ENCODE data around the gene TMEM263.

Gene TMEM263

GRCh38 chr12:106962286-106962685, 6.6 kb downstream of the TMEM263 start:
- TF ChIP-seq GATA1 (IDR thresholded peaks at IDR 0.05; ENCODE audit: low read depth, low read length) (no peak), POLR2A (IDR thresholded peaks at IDR 0.05; ENCODE audit: low read length) (no peak)

DNA sequence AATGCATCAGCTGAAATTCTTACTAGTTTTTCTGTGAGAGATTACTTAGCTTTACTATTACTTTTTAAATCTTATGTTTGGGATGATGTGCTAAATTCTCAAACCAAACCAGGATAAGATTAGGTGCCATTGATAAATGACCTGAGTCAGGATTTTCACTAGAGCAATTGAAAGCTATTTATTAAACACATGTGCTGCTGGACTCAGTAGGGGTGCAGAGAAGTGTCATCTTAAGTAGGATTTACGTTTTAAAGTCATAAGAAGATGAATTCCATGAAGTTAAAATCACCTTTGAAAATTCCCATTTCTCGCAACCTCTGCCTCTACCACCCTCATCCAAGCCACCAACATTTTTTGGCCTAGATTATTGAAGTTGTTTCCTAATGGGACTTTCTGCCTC, 8.8 kb downstream of the TMEM263 start:
- no peak for DNase-seq
- TF ChIP-seq POLR2A (IDR thresholded peaks at IDR 0.05; ENCODE audit: low read length) (no peak), GATA1 (IDR thresholded peaks at IDR 0.05; ENCODE audit: low read depth, low read length) (no peak)

More at GRCh38 chr12:106962286-106962685, 6.6 kb downstream of the TMEM263 start:
- DNase-seq, result no peak

DNA sequence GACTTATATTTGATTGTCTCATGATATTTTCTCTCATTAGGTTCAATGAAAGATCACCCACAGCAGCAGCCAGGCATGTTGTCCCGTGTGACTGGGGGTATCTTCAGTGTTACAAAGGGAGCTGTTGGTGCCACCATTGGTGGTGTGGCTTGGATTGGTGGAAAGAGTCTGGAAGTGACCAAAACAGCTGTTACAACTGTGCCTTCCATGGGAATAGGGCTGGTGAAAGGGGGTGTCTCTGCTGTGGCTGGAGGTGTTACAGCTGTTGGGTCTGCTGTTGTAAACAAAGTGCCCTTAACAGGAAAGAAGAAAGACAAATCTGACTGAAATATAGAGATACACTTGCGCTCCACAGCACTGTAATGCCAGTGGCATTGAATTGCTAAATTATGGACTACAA, 15.4 kb downstream of the TMEM263 start:
- DNase-seq, result no peak
- TF ChIP-seq POLR2A (IDR thresholded peaks at IDR 0.05; ENCODE audit: low read length), result no peak
- no peak for TF ChIP-seq GATA1 (IDR thresholded peaks at IDR 0.05; ENCODE audit: low read depth, low read length)

GRCh38 chr12:106973545-106973944, 17.8 kb downstream of the TMEM263 start:
- TF ChIP-seq POLR2A (IDR thresholded peaks at IDR 0.05; ENCODE audit: low read length) (no peak), GATA1 (IDR thresholded peaks at IDR 0.05; ENCODE audit: low read depth, low read length) (no peak)
- DNase-seq, result no peak

GRCh38 chr12:106974511-106974910, 18.8 kb downstream of the TMEM263 start:
- DNase-seq, result no peak
- TF ChIP-seq POLR2A (IDR thresholded peaks at IDR 0.05; ENCODE audit: low read length) (no peak), GATA1 (IDR thresholded peaks at IDR 0.05; ENCODE audit: low read depth, low read length) (no peak)

DNA sequence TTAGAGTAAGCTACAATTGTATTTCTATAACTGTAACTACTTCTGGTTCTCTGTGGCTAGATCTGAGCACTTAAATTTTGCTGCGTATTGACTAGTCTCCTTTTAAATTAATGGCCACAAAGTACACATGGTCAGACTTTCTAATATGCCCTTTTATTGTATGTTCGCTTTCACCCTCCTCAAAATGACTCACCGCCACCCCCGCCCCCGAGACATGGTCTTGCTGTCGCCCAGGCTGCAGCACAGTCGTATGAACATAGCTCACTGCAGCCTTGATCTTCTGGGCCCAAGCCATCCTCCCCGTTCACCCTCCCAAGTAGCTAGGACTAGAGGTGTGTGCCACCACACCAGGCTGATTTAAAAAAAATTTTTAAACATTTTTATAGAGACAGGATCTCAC, 19.4 kb downstream of the TMEM263 start:
- no peak for TF ChIP-seq GATA1 (IDR thresholded peaks at IDR 0.05; ENCODE audit: low read depth, low read length)
- no peak for TF ChIP-seq POLR2A (IDR thresholded peaks at IDR 0.05; ENCODE audit: low read length)
- no peak for DNase-seq

DNA sequence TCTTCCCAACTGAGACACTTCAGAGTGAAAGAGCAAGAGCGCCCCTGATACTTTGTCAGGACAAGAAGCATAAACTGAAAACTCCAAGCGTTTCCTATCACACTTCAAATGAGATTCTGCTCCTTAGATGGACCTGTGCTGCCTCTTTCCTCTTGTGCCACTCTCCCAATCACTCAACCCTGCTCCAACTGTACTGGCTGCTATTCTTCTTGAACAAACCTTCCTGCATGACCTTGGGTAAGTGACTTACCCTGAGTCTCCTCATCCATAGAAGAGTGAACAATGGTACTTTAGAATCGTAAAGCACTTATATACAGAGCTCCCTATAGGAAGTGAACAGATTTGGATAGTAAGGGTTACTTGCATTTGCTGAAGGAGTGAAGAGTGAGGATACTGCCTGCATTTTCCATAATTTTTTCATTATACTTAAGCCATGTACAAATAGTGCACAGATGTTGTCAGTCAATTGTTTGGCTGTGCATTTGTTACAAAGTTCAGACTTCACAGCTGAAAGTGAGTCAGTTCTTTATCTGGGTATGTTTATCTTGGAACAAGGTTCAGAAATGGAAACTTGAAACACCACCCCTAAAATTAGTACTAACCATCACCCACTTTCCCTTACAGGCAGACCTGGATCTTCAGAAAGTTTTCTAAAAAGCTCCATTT, 20.4 kb downstream of the TMEM263 start:
- TF ChIP-seq POLR2A (IDR thresholded peaks at IDR 0.05; ENCODE audit: low read length), result no peak
- TF ChIP-seq GATA1 (IDR thresholded peaks at IDR 0.05; ENCODE audit: low read depth, low read length), result no peak
- DNase-seq, result peak in 1 of 2 experiments; percentile 15

GRCh38 chr12:106976668-106977067, 21.0 kb downstream of the TMEM263 start:
- TF ChIP-seq POLR2A (IDR thresholded peaks at IDR 0.05; ENCODE audit: low read length) (no peak), GATA1 (IDR thresholded peaks at IDR 0.05; ENCODE audit: low read depth, low read length) (no peak)
- no peak for DNase-seq

DNA sequence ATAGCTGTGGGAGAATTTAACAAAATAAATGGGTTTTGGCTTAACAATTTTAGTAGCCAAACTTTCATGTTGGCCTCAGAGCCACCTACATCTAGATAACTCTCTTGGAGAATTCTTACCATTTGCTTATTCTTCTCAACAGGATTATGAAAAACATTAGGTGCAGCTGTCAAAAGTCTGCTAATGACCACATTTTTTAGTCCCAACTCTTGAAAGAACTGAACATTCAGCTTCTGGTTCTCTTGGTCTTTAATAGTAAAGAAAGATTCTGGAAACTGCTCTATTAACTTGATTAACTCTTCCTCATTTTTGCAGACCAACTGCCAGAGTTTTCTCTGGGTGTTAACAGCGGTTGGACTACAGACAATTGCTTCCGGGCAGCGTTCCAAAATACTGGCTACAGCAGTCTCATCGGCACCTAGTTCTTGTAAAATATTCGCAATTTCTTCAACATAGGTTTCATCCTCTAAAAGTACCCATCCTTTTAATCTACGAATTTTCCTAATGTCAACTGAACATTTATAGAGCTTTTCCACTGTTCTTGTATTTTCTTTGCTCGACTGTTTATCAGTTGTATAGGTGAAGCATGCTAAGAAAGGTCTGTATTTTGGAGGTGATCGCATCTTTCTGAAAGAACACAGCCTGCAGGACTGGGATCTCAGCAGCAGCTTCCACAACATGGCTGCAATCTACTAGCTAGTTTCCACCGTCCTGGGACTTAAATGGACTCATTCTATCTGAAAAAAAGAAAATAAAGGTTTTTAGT, 22.5 kb downstream of the TMEM263 start:
- no peak for DNase-seq

GRCh38 chr12:106980944-106981343, 25.2 kb downstream of the TMEM263 start:
- TF ChIP-seq POLR2A (IDR thresholded peaks at IDR 0.05; ENCODE audit: low read length) (no peak), GATA1 (IDR thresholded peaks at IDR 0.05; ENCODE audit: low read depth, low read length) (no peak)
- no peak for DNase-seq

More for the DNA sequence above, 22.5 kb downstream of the TMEM263 start:
- TF ChIP-seq POLR2A (IDR thresholded peaks at IDR 0.05; ENCODE audit: low read length) (no peak), GATA1 (IDR thresholded peaks at IDR 0.05; ENCODE audit: low read depth, low read length) (no peak)

DNA sequence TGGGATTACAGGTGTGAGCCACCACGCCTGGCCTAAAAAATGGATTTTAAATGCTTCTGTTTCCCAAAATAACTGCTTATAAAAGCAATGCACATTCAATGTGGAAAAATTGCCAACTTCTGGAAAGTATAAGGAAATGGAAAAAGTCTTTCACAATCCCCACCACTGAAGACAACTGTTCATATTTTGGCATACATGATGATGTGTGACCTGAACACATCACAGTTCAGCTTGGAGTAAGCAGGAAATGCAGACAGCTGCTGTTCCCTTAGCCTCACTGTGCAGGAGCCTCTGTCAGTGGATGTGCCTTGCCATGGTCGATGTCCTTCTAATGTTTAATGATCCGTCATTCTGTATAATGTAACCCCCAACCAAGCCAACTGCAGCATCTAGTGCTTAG, 26.1 kb downstream of the TMEM263 start:
- no peak for DNase-seq
- no peak for TF ChIP-seq POLR2A (IDR thresholded peaks at IDR 0.05; ENCODE audit: low read length)
- no peak for TF ChIP-seq GATA1 (IDR thresholded peaks at IDR 0.05; ENCODE audit: low read depth, low read length)

- TF ChIP-seq GATA1 (IDR thresholded peaks at IDR 0.05; ENCODE audit: low read depth, low read length) (no peak), POLR2A (IDR thresholded peaks at IDR 0.05; ENCODE audit: low read length) (no peak)
- no peak for DNase-seq
These were observed 26.5 kb downstream of the TMEM263 start for GRCh38 chr12:106982229-106982628.

DNA sequence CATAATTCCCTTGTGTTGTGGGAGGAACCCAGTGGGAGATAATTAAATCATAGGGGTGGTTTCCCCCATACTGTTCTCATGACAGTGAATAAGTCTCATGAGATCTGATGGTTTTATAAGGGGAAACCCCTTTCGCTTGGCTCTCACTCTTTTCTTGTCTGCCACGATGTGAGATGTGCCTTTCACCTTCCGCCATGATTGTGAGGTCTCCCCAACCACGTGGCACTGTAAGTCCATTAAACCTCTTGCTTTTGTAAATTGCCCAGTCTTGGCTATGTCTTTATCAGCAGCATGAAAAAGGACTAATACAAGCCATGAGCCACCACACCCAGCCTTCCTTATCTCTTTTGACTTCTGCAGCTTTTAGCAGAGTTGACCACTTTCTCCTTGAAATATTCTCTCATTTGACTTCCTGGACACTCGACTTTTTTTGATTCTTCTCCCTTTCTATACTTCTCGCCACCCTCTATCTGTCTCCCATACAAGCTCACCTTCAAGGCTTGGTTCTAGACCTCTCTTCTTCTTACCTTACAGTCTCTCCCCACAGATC, 29.0 kb downstream of the TMEM263 start:
- TF ChIP-seq GATA1 (IDR thresholded peaks at IDR 0.05; ENCODE audit: low read depth, low read length), result peak; percentile 31
- no peak for TF ChIP-seq POLR2A (IDR thresholded peaks at IDR 0.05; ENCODE audit: low read length)
- peak; percentile 75 to 92 for DNase-seq

DNA sequence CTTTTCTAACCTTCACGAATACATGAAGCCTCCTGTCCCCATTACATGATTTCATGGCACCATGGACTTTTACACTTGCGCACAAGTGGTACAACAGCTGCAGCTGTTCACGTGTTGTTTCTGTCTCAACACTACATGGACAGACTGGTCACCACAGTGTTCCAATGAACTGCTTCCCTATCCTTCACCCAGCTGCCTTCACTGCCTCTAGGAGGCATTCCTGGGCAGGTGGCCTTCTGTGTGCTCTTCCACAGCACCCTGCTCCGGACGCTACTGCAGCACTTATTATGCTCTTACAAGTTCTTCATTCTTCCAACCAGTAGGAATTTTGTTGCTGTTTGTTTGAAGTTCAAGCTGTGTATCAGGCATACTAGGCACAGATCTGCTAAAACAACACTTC, 29.8 kb downstream of the TMEM263 start:
- DNase-seq, result peak in 1 of 2 experiments; percentile 37
- no peak for TF ChIP-seq GATA1 (IDR thresholded peaks at IDR 0.05; ENCODE audit: low read depth, low read length)

All from erythroblast (primary cell).